GM23248 (cell line): ENCODE data around the gene ANXA5. TPM values are rescaled to one million over a fixed set of nuclear protein-coding genes. Genes with fewer than 3 reads are reported as not detected.

Experiments
- DNase-seq: peaks from one replicate; pipeline ENCODE4 v3.0.0-alpha.2; 2015
- H2AFZ ChIP-seq: fragments of 200-600 bp; sonication (generic); 2 replicates; pipeline ENCODE4 v1.6.1; 2016; ENCODE audit warnings: antibody characterized with exemption
- H3F3A ChIP-seq: fragments of 200-600 bp; sonication (generic); 2 replicates; pipeline ENCODE4 v1.6.1; 2016; ENCODE audit warnings: mild to moderate bottlenecking, antibody characterized with exemption, mixed run types; ENCODE audit not compliant: insufficient read depth
- H3K27ac ChIP-seq: fragments of 200-600 bp; sonication (generic); 2 replicates; pipeline ENCODE4 v1.5.1; 2016; ENCODE audit warnings: mild to moderate bottlenecking
- H3K27me3 ChIP-seq: fragments of 200-600 bp; sonication (generic); replicated peaks from 2 replicates; pipeline ENCODE4 v1.6.1; 2016; ENCODE audit warnings: mild to moderate bottlenecking; ENCODE audit not compliant: insufficient read depth
- H3K36me3 ChIP-seq: fragments of 200-600 bp; sonication (generic); 2 replicates; pipeline ENCODE4 v1.6.1; 2016; ENCODE audit warnings: low read depth, mild to moderate bottlenecking
- H3K4me1 ChIP-seq: fragments of 200-600 bp; sonication (generic); 2 replicates; pipeline ENCODE4 v1.6.1; 2016; ENCODE audit warnings: mild to moderate bottlenecking; ENCODE audit not compliant: insufficient read depth
- H3K4me2 ChIP-seq: fragments of 200-600 bp; sonication (generic); one replicate; pipeline ENCODE4 v1.6.1; 2016; ENCODE audit warnings: mild to moderate bottlenecking; ENCODE audit not compliant: unreplicated experiment
- H3K4me3 ChIP-seq: fragments of 200-600 bp; sonication (generic); 2 replicates; pipeline ENCODE4 v1.5.1; 2016; ENCODE audit warnings: mild to moderate bottlenecking
- H3K79me2 ChIP-seq: fragments of 200-600 bp; sonication (generic); 2 replicates; pipeline ENCODE4 v1.6.1; 2016; ENCODE audit warnings: mild to moderate bottlenecking; ENCODE audit not compliant: insufficient read depth
- H3K9ac ChIP-seq: fragments of 200-600 bp; sonication (generic); 2 replicates; pipeline ENCODE4 v1.6.1; 2016; ENCODE audit warnings: mild to moderate bottlenecking
- H3K9me2 ChIP-seq: fragments of 200-600 bp; sonication (generic); 2 replicates; pipeline ENCODE4 v1.6.1; 2016; ENCODE audit warnings: mixed run types, mild to moderate bottlenecking, moderate library complexity; ENCODE audit not compliant: insufficient read depth
- H3K9me3 ChIP-seq: fragments of 200-600 bp; sonication (generic); one replicate; pipeline ENCODE4 v1.6.1; 2017; ENCODE audit warnings: low read depth
- H4K20me1 ChIP-seq: fragments of 200-600 bp; sonication (generic); 2 replicates; pipeline ENCODE4 v1.6.0; 2016; ENCODE audit not compliant: insufficient read depth
- EZH2 ChIP-seq: fragments of 200-600 bp; sonication (generic); IDR thresholded peaks from 2 replicates; pipeline ENCODE4 v1.6.1; 2018; ENCODE audit warnings: antibody characterized with exemption, mild to moderate bottlenecking; ENCODE audit not compliant: insufficient read depth, poor library complexity, severe bottlenecking
- EZH2phosphoT487 ChIP-seq: fragments of 200-600 bp; sonication (generic); IDR thresholded peaks from 2 replicates; pipeline ENCODE4 v1.6.1; 2018; ENCODE audit warnings: antibody characterized with exemption, moderate library complexity, mild to moderate bottlenecking, low read depth; ENCODE audit not compliant: insufficient read depth
- WGBS, 2 experiments: methylation state at CpG; one replicate each; pipeline ENCODE4 v1.1.6; 2015 to 2017; ENCODE audit warnings: low lambda C conversion rate in 2 of 2, low coverage in 1 of 2; ENCODE audit errors: missing lambda C conversion rate in 2 of 2; 5-methylcytosine and 5-hydroxymethylcytosine counted together
- in situ Hi-C: fragments of 300-500 bp; cut with MboI; formaldehyde crosslinking; loops from 2 replicates; pipeline ENCODE4 v1.15.0; 2020
- polyA plus RNA-seq: library from polyadenylated mRNA; unstranded; fragments of >200 nt; fragmentation: Nextera tagmentation; extraction: Ambion mirVana; gene quantifications from 2 replicates; pipeline ENCODE4 v1.2.1, GENCODE V29; 2016
- total RNA-seq: library from RNA; depleted of rRNA; stranded (reverse); fragments of >200 nt; shearing (Covaris generic); gene quantifications from 2 replicates; pipeline ENCODE4 v1.2.3, GENCODE V29; 2014

The ANXA5 gene
- total and polyA plus RNA-seq, 2 experiments from 2014 or later: 1,082 to 1,730 TPM

- peaks cover 94% of the 10 kb centered on the region for H3F3A ChIP-seq
- no peak overlapping the region for H3K27ac ChIP-seq
- peaks cover 97% of the 10 kb centered on the region for H3K36me3 ChIP-seq
- TF ChIP-seq EZH2 (no peak), EZH2phosphoT487 (no peak)
- H3K4me1 ChIP-seq: peaks cover 12% of the 10 kb centered on the region
- H3K9ac ChIP-seq: no peak overlapping the region
- 63 to 74% methylated on average over 6 of the region's 6 CpGs for WGBS, 2 experiments
- H3K9me3 ChIP-seq: no peaks in the 10 kb centered on the region
- H4K20me1 ChIP-seq: 0 out of 2 replicates have a peak, but pooled peaks cover 19% of the 10 kb centered on the region
- in situ Hi-C loops: no loop called here
- H3K9me2 ChIP-seq: no peaks in the 10 kb centered on the region
- no peaks in the 10 kb centered on the region for H3K27me3 ChIP-seq
- H2AFZ ChIP-seq: no peak overlapping the region
- H3K79me2 ChIP-seq: peaks cover 98% of the 10 kb centered on the region
- H3K4me3 ChIP-seq: no peak overlapping the region
- DNase-seq: no peak
- H3K4me2 ChIP-seq: no peak overlapping the region
Observed at GRCh38 chr4:121676345-121677075, 20.3 kb downstream of the ANXA5 start.

DNA sequence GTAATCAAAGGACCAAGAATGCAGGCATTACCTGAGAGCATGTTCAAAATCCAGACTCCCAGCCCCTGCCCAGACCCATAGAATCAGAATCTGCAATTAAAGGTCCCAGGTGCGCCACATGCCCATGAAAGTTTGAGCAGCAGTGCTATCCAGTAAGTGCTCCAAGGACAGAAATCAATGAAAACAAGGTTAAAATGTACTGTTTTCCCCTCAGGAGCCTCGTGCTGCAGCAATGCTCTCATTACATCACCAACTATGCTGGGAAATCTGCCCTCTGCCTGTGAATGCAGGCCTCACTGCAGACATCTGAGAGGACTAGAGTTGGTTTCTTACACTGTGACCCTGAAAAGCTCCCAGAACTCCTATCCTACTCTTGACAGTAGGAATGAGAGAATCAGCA, 21.1 kb downstream of the ANXA5 start:
- H3K27me3 ChIP-seq: no peaks in the 10 kb centered on the region
- H3K9me2 ChIP-seq: no peaks in the 10 kb centered on the region
- no peak overlapping the region for H2AFZ ChIP-seq
- no peak overlapping the region for H3K9ac ChIP-seq
- in situ Hi-C loops: no loop called here
- peaks cover 20% of the 10 kb centered on the region for H3K4me1 ChIP-seq
- no peaks in the 10 kb centered on the region for H3K9me3 ChIP-seq
- H3K4me2 ChIP-seq: no peak overlapping the region
- H4K20me1 ChIP-seq: 0 out of 2 replicates have a peak, but pooled peaks cover 19% of the 10 kb centered on the region
- H3K4me3 ChIP-seq: no peak overlapping the region
- H3K36me3 ChIP-seq: peaks cover 96% of the 10 kb centered on the region
- peak; percentile 50 for DNase-seq
- WGBS, 2 experiments: 44 to 50% methylated on average over 2 of the region's 2 CpGs
- H3K79me2 ChIP-seq: peaks cover 95% of the 10 kb centered on the region
- TF ChIP-seq EZH2phosphoT487 (no peak), EZH2 (no peak)
- peaks cover 94% of the 10 kb centered on the region for H3F3A ChIP-seq
- no peak overlapping the region for H3K27ac ChIP-seq

DNA sequence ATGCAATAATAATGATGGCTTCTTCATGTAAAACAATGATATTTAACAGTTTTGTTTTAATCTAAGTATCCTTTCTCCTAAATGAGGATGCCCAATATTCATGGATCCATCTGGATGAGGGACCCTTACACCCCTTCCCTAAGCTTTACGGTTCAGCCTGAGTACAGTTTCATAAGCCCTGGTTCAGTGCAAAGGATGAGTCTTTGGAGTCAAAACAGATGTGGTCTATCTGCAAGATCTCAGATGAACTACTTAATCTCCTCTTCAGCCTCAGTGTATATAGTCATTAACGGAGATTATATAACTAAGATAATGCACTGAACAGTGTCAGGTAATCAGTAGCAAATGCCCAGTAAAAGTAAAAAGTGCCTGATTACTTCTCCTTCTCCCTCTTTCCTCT, 22.1 kb downstream of the ANXA5 start:
- Histone ChIP-seq H3K27me3 (no peaks in the 10 kb centered on the region), H3K27ac (no peak overlapping the region), H3K9ac (no peak overlapping the region), H3K36me3 (peaks cover 96% of the 10 kb centered on the region), H3K9me2 (no peaks in the 10 kb centered on the region), H3K4me2 (no peak overlapping the region), H3F3A (peaks cover 95% of the 10 kb centered on the region), H3K79me2 (peaks cover 85% of the 10 kb centered on the region), H3K4me1 (peaks cover 30% of the 10 kb centered on the region), H3K9me3 (no peaks in the 10 kb centered on the region), H3K4me3 (no peak overlapping the region), H4K20me1 (0 out of 2 replicates have a peak, but pooled peaks cover 19% of the 10 kb centered on the region), H2AFZ (no peak overlapping the region)
- WGBS, 2 experiments: 96 to 98% methylated on average over 2 of the region's 2 CpGs
- DNase-seq: no peak
- in situ Hi-C loops: no loop called here
- TF ChIP-seq EZH2phosphoT487: no peak

DNA sequence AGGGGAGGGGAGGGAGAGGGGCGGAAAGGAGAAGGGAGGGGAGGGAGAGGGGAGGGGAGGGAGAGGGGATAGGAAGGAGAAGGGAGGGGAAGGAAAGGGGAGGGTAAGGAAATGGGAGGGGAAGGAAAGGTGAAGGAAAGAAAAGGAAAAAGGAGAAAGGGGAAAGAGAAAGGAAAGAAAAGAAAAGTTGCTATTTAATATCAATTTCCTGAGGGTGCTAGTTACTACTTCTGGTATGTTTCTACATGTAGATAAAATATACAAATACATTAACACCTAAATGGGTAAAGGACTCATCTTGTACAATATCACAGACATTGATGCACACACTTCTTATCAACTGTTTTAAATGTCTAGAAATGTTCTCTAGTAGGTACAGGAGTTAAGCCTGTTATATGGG, 22.6 kb downstream of the ANXA5 start:
- H3K36me3 ChIP-seq: peaks cover 96% of the 10 kb centered on the region
- no peak for TF ChIP-seq EZH2phosphoT487
- TF ChIP-seq EZH2: no peak

More for the DNA sequence above, 22.6 kb downstream of the ANXA5 start:
- Histone ChIP-seq H2AFZ (no peak overlapping the region), H3K9me2 (no peaks in the 10 kb centered on the region), H3K9ac (no peak overlapping the region), H3K4me3 (no peak overlapping the region), H4K20me1 (0 out of 2 replicates have a peak, but pooled peaks cover 19% of the 10 kb centered on the region), H3K27ac (no peak overlapping the region), H3F3A (peaks cover 95% of the 10 kb centered on the region), H3K4me1 (peaks cover 35% of the 10 kb centered on the region), H3K79me2 (peaks cover 80% of the 10 kb centered on the region), H3K9me3 (no peaks in the 10 kb centered on the region), H3K4me2 (no peak overlapping the region), H3K27me3 (no peaks in the 10 kb centered on the region)
- 71 to 86% methylated on average over 1 of the region's 1 CpG for WGBS, 2 experiments
- no peak for DNase-seq
- in situ Hi-C loops: no loop called here
